HL-60 (cell line): ENCODE results near the gene ICAM1.

Experiments
- DNase-seq, 2 experiments: peaks; one replicate each; pipeline ENCODE4 v3.0.0-alpha.2; 2010 to 2020; ENCODE audit warnings: low read depth in 1 of 2, low spot score in 1 of 2
- H3K27ac ChIP-seq: fragments of 250-450 bp; sonication (Bioruptor Pico); replicated peaks from 2 replicates; pipeline ENCODE4 v1.5.1; 2020; ENCODE audit warnings: mild to moderate bottlenecking, moderate library complexity
- H3K27me3 ChIP-seq: fragments of 250-450 bp; sonication (Bioruptor Pico); 2 replicates; pipeline ENCODE4 v1.5.1; 2021; ENCODE audit warnings: mild to moderate bottlenecking, moderate library complexity; ENCODE audit not compliant: insufficient read depth, poor library complexity, severe bottlenecking
- H3K4me3 ChIP-seq: replicated peaks from 2 replicates; pipeline ENCODE4 v1.5.1; 2011; ENCODE audit warnings: mild to moderate bottlenecking, control low read depth, low read length; ENCODE audit not compliant: insufficient read depth
- GABPA ChIP-seq: IDR thresholded peaks from 2 replicates; pipeline ENCODE4 v1.6.1; 2012; ENCODE audit warnings: low read depth
- POLR2AphosphoS5 ChIP-seq: IDR thresholded peaks from 2 replicates; pipeline ENCODE4 v1.6.1; 2012; ENCODE audit warnings: low read depth
- REST ChIP-seq: IDR thresholded peaks from 2 replicates; pipeline ENCODE4 v1.6.1; 2012; ENCODE audit warnings: low read depth; ENCODE audit not compliant: insufficient replicate concordance
- SPI1 ChIP-seq: IDR thresholded peaks from 2 replicates; pipeline ENCODE4 v1.6.1; 2012; ENCODE audit warnings: low read depth, mild to moderate bottlenecking, borderline replicate concordance
- TF ChIP-seq, protein P1 (sequence below): IDR thresholded peaks from one replicate; pipeline ENCODE4 v1.5.1; 2011; ENCODE audit warnings: low read length, control low read depth, inconsistent platforms; ENCODE audit not compliant: insufficient read depth

The ICAM1 gene

GRCh38 chr19:10332965-10333757, 62.2 kb downstream of the ICAM1 start, which contains the start of gene RAVER1:
TSS of gene RAVER1 (minus strand) at chr19:10333529. CDS start at chr19:10333507, 22 bp downstream.
- H3K27ac ChIP-seq = peak within 1 kb of the TSS; percentile 97
- DNase-seq = peak; percentile 97 to 98
- TF ChIP-seq POLR2AphosphoS5 (peak; percentile 93), REST (peak; percentile 75), GABPA (no peak)
- peak within 1 kb of the TSS; percentile 94 for H3K4me3 ChIP-seq
- H3K27me3 ChIP-seq = no peaks in the 10 kb centered on the region

GRCh38 chr19:10333758-10334587, 63.1 kb downstream of the ICAM1 start:
- TF ChIP-seq REST = no peak
- Histone ChIP-seq H3K27me3 (no peaks in the 10 kb centered on the region), H3K27ac (peak overlapping the region; percentile 97), H3K4me3 (peak overlapping the region; percentile 94)
- no peak for DNase-seq

DNA sequence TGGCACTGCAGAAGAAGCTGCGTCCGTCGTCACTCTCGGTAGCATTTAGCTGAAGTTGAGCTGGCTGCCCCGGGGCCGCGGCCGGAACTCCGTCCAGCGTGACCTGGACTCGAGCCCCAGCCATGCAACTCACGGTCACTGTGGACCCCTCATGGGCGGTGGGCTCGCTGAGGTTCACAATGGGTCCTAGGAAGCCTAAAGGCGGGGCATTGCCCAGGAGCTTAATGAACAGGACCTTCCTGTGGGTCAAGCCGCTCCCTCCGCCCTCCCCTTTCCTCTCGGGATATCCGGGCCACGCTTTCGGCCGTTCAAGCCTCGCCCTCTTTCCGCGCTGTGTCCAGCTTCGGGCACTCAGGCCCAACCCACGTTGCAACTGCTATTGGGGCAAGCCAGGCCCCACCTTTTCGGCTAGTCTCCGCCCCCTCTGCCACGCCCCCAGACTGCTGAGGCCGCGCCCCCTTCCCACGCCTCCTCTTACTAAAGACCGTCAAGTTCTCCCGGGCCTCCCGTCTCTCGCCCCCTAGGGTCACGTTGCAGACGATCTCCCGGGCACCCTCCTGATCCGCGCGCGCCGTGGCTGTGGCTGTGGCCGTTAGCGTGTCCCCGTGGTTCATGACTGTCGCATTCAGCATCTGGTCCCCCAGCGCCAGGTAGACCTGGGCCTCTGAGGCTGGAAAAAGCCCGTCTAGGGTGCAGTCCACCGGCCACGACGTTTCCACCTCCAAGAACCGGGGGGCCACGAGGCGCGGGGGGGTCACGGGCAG, 63.9 kb downstream of the ICAM1 start:
- no peak for TF ChIP-seq GABPA
- TF ChIP-seq REST = no peak
- TF ChIP-seq SPI1 = no peak
- TF ChIP-seq, protein P1, sequence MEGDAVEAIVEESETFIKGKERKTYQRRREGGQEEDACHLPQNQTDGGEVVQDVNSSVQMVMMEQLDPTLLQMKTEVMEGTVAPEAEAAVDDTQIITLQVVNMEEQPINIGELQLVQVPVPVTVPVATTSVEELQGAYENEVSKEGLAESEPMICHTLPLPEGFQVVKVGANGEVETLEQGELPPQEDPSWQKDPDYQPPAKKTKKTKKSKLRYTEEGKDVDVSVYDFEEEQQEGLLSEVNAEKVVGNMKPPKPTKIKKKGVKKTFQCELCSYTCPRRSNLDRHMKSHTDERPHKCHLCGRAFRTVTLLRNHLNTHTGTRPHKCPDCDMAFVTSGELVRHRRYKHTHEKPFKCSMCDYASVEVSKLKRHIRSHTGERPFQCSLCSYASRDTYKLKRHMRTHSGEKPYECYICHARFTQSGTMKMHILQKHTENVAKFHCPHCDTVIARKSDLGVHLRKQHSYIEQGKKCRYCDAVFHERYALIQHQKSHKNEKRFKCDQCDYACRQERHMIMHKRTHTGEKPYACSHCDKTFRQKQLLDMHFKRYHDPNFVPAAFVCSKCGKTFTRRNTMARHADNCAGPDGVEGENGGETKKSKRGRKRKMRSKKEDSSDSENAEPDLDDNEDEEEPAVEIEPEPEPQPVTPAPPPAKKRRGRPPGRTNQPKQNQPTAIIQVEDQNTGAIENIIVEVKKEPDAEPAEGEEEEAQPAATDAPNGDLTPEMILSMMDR = no peak
- no peak for TF ChIP-seq POLR2AphosphoS5
- Histone ChIP-seq H3K27me3 (no peaks in the 10 kb centered on the region), H3K27ac (no peak overlapping the region), H3K4me3 (no peak overlapping the region)
- peak in 1 of 2 experiments; percentile 19 for DNase-seq
